HG03558 (cell line): ENCODE results near the gene PPARA.

Experiments
- ATAC-seq: cut with Tn5 transposase; IDR thresholded peaks from one replicate; pipeline ENCODE4 v1.9.1; 2021; ENCODE audit warnings: moderate number of reproducible peaks; ENCODE audit not compliant: unreplicated experiment; ENCODE audit errors: extremely low read depth

PPARA gene

DNA sequence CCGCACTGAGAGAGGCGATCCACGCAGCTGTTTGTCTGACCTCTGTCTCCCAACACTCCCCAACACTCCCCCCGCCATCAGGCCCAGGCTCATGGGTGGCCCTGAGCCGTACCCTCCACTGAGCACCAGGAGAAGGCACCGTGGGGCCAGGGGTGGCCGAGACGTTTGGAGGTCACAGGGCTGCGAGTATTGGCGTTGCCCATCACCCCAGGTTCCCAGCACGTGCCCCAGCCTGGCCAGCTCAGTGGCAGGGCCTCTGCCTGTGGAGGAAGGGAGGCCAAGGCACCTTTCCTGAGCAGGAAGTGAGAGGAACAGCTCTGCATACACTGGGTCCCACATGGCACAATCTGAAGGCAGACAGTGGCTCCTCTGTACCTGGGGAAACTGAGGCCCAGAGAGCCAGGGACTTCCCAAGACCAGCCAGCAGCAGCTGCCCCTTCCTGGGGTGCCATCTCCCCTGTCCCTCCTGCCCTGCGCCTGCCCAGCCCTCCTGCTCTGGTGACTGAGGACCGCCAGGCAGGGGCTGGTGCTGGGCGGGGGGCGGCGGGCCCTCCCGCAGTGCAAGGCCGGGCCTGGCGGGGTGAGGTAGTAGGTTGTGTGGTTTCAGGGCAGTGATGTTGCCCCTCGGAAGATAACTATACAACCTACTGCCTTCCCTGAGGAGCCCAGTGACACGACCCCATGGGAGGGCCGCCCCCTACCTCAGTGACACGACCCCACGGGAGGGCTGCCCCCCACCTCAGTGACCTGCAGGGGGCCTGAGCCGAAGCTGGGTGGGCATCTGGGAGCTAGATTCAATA, 37.0 kb upstream of the PPARA start:
- ATAC-seq = no peak

DNA sequence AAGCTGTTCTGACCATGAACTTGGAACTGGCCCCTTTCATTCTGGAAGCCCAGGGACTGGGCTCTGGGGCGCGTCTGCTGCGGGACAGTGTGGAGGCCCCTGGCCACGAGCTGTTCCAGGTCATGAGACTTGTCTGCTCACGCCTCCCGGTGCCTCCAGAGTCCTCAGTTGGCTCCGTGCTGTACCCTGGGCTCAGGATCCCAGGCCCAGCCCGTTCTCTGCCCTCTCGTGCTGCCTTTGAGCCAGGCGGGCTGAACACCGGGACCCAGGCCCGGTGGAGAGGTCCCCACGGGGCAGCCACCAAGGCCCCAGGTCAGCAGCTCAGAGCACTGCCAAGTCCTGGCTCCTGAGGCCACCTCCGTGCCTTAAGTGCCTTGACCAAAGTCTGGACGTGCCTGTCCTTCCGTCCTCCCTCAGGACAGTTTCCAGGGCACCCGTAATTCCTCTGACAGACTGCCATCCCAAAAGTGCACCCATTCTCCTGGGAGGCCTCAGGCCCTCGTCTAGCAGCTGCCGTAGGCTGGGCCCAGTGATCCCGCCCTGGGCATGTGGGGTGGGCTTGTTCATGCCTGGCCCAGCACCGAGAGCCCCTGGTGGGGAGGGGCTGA, 36.3 kb upstream of the PPARA start:
- ATAC-seq = no peak

DNA sequence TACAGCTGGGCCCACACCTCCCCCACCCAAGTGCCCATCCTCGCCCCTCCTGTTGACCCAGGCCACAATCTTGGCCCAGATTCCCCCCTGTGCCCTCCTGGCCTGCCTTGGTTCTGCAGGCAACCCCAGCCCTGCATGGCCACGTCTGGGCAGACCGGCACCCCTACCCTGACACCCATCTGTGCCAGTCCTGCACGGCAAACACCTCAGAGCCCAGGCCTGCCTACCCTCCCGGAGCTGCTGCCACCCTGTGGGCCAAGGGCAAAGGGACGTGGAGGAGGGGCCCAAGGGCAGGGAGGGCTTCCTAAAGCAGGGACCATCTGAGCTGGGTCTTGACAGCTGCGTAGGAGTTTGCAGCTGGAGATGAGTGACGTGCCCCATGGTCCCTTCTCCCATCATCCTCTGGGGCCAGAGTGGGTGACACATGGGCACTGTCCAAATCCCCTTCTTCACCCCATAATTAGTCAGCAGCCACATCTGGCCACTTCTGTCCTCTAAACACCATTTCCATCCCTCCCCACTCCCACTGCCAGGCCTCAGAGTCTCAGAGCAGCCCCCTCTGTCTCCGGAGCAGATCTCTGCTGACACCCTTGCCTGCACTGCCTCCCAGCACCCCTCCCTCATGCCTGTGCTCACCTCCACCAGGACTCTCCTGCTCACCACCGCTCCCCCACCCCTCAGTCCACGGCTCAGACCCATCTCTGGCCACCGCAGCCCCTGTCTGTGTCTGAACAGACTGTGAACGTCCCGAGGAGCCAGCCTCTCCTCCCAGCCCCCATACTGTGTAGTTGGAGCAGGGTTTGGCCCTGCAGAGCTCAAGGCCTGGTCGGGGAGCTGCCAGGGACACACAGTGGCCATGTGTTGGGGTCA, 35.6 kb upstream of the PPARA start:
- ATAC-seq = no peak

DNA sequence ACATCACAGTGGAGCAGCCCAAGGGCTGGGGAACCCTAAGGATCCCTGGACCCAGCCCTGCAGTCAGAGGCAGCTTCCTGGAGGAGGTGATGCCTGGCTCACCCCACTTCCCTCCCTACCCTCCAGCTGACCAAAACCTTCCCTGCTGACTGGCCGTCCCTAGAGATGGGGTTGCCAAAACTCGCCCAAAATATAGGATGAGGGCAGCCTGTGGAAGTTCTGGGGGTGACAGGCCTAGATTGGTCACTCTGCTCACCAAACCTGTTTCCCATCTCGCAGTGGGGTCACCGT, 35.0 kb upstream of the PPARA start:
- ATAC-seq = no peak

DNA sequence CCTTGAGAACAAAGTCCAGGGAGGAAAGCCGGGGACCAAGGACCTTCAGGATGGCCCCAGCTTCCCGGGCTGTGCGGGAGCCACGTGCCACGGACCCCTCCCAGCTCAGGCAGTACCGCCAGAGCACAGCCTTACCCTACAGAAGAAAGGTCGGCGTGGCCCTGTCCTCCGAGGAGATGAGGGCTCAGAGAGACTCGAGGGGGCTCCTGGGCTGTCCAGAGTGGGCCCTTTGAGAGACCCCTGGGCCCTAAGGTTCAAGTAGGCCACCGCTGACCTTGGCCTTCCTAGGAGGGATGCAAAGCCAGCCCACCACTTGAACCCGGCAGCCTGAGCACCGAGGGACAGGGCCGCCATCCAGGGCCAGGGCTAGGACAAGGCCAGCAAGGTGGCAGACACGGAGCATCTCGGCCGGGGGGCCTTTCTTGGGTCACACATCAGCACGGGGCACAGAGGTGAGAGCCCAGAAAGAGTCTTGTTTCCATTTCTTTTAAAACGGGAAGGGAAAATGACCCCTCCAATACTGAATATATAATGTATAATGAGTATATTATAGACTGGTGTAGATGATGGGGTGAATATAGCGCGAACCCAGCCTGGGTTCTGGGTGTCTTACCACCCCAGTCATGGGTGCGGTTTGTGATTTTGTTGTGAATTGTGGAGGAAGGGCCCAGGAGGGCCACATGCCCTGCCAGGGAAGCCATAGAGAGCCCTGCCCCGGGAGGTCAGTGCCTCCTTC, 34.4 kb upstream of the PPARA start:
- ATAC-seq = no peak

DNA sequence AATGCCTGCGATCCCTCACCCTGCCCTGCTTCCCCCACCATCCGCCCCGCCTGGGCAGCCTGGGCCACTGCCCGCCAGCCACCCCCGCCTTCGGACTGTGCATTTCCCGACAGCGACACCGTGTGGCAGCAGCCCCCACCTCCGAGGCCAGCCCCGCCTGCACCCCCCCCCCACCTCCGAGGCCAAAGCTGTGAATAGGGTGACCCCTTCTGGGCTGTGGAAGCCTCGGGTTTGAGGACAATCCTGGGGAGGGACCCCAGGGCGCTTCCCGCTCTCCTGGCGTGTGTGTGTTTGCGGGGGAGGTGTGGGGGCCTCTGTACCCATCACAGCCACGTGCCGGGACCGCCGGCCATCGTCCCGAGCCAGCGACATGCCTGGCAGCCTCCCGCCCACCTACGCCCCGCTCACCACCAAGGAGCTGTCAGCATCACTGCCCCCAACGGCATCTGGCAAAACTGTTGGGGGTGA, 33.8 kb upstream of the PPARA start:
- no peak for ATAC-seq

DNA sequence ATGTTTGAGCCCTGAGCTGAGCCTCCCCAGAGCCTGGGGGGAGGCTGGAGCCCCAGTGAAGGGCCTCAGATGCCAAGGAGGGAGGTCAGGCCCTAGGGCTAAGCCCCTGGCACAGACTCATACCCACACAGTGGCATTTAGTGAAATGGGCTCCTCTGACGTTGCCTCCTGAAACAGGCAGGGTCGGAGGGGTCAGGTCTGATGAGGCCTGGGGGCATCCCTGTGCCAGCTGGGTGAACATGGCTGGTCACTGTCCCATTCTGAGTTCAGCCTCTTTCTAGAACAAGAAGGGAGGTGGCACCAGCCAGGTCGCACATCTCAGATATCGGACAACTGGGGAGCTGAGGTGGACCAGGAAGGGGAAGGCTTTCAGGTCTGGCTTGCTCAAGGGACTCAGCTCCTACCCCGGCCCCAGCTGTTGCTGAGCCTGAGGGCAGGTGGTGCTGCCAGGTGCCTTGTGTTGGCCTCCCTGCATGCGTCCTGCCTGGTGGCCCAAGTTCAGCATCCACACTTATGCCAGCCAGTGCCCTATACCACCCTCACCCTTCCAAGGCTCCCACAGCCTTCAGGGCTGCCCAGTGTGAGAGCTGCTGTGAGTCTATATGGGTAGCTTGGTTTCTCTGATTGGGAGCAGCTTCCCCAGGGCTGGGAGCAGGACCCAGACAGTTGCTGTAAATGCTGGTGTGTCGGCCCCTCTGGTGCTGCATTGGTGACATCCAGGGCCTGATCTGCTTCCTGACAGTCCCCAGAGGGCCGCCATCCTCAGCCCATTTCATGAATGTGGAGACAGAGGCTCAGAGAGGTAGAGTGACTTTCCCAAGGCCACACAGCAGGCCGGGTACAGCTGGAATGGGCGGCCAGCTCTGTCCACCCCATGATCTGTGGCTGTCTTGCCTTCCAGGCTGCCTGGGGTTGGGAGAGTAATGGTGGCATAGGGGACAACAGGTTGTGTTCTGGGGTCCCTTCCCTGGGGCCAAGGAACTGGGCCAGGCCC, 32.8 kb upstream of the PPARA start:
- ATAC-seq = no peak

DNA sequence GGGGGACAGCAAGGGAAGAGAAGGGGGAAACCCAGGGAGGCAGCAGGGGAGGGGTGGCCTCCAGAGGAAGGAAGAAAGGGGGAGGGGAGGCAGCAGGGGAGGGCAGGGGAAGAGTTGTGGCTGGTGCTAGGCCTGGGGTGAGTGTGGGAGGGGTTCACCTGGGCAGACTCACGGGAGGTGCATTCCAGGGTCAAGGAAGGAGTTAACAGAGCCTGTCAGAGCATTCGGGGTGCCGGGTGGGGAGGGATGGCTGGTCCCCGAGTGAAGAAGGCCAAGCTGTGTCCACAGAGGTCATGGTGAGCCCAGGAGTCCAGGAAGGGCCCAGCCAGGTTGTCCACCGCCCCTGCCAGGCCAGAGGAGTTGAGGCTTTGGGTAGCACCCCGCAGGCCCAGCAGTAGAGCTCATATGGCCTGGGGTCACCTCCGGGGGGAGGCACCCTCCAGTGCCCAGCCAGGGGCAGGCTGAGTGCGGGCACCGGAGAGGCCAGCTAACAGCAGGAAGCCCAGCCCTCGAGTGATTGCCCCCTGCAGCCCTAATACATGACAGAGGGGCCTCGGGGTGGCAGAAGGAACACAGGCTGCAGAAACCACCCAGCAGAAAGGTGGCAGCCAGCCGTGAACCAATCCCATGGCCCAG, 31.1 kb upstream of the PPARA start:
- ATAC-seq = no peak

DNA sequence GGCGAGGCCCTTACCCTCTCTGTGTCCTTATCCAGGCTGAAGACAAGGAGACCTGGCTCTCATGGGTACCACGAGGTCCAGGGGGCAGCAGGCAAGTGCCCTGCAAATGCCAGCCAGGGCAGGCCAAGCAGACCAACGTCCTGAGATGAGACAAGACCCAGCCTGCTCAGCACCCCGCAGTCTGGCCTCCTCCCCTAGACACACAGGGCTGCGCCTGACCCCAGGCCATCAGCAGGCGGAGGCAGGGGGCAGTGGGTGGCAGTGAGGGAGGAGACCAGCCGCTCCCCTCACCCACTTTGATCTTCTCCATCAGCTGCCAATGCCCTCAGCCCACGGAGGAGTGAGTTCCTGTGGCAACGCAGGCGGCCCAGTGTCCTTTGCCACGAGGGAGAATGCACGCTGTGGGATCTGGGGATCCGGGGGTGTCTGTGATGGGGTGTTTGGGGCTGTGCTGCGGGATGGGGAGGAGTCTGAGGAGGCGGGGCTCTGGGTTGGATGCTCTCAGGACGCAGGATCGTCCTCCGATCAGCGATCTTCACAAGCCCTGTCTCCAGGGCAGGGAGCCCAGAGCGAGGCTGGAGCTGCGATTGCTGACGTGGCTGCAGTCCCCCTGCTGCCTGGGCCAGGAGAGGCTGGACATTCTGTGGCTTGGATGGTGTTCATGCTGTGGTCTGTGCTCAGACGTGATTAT, 30.5 kb upstream of the PPARA start:
- ATAC-seq = no peak

DNA sequence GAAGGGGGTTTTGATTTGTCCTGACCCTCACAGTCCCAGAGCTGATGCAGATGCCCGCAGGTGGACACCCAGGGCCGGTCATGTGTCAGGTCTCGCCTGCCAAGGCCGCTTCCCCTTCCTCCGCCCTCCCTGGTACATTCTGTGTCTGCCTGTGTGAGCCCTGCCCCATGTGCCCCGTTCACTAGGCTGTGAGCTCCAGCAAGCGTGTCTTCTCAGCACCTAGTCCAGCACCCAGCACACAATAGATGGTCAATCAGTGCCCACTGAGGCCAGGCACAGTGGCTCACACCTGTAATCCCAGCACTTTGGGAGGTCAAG, 29.9 kb upstream of the PPARA start:
- no peak for ATAC-seq

DNA sequence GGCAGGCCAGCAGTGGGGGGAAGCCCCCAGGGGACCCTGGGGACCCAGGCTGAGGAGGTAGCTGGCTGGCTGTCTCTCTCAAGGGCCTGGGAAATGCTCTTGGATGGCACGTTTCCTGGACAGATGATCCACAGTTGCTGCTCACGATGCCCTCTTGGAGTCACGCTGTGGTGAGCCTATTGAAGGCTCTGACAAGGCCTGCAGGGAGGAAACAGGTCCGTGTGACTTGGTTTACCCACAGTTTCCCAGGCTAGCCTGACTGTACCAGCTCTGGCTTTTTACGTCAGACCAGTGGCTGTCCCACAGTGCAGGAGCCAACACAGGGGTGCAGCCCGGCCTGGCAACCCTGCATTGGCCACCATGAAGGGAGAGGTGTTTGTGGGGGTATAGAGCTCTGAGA, 29.2 kb upstream of the PPARA start:
- ATAC-seq = no peak

DNA sequence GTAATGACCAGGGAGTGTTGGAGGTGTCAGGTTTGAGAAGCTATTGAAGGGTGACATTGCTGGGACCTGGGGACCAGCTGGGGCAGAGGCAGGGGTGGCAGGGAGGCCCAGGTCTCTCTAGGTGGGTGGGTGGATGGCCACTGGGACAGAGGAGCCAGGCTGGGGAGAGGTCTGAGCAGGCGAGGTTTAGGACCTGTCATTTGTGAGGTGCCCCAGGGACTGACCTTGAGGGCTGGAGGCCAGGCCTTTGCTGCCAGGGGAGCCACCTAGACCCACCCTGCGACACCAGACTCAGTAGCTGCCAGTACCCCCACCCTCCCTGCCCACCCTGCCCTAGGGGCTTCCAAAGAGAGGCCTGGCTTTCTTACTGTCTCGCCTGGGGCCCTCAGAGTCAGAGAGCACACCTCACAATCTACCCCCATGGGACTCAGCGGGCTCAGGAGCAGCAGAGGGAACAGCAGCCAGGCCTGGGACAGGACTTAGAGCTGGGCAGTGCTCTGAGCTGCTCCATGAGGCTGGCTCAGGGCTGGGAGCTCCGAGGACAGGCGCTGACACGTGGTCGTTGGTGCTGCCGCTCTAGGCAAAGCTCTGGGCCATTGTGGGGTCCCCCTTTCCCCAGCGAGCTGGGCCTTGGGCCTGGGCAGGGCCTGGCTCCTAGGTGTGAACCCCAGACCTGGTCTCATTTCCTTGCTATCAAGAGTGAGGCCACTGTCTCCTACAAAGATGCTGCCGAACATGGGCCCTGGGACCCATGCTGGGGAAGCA, 28.6 kb upstream of the PPARA start:
- ATAC-seq = no peak

DNA sequence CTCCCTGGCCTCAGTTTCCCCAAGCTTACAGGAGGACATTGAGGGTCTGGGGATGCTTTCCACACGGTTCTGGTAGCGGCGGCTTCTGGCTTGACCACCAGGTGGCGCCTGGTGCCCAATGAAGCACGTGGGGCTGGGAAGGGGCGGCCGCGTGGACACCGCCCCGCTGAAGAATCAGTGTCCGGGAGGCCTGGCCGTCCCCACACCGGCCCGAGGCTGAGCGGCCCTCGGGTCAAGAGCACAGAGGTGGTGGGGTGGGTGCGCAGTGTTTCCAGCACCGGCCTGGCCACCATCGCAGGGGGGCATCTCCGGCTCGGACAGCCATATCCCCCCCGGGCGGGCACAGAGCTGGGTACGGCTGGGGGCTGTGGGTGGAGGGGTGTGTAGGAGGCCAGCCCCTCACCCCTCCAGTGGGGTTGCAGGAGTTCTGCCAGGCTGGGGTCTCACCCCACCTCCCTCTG, 27.8 kb upstream of the PPARA start:
- no peak for ATAC-seq

DNA sequence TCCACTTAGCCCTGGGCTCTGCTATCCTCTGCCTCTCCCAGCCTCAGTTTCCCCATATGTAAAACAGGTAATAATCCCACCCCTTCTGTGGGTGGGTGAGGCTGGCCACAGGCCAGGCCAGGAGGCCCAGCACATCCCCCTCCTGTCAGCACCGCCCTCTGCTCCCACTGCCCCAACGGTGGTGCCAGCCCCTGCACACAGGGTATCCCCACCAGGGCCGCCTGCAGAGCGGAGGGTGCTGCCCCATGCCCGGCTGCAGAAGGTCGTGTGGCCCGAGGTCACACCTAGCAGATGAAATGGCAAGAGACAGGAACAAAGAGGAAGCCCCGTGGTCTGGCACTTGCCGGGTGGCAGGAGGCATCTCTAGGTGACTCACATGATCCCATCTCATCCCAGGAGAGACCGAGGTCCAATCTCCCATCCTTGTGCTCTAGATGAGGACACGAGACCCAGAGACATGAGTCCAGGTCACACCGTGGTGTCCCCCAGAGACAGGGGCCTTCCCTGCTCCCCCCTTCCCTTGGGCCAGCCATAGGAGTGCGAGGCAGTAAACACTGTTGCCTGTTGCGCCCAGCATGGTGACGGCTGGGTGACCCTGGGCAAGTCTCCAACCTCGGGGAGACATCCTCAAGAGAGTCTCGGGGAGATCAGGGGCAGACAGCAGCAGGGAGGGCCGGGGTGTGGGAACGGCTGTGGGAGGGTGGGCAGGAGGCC, 27.2 kb upstream of the PPARA start:
- no peak for ATAC-seq

DNA sequence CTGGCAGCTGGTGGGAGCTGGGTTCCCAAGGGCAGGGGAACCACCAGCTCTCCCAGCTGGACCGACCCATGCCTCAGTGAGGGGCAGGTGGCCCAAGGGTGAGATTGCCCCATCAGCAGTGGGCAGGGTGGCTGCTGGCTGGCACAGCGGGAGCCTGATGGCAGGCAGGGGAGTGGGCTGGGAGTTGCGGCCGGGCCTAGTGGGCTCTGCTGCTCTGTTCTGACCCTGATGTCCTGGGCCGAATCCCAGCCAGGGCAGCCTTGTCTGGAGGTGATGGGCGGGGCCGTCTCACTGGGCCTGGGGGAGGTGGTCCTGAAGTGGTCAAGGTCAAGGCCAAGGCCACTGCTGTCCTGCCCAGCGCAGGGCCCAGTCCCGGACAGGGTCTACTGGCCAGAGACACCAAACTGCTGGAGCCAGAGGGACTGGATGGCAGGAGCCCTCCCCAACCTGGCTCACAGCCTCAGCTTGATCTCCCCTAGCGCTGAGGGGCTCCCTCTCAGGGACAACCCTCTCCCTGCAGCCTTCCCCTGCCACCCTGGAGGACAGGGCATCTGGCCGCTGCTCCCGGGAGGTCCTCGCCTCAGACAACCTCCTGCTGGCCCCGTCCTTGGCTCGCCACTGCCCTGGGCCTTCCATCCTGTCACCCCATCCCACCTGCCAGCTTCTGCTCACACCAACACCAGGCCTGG, 26.5 kb upstream of the PPARA start:
- ATAC-seq = no peak

DNA sequence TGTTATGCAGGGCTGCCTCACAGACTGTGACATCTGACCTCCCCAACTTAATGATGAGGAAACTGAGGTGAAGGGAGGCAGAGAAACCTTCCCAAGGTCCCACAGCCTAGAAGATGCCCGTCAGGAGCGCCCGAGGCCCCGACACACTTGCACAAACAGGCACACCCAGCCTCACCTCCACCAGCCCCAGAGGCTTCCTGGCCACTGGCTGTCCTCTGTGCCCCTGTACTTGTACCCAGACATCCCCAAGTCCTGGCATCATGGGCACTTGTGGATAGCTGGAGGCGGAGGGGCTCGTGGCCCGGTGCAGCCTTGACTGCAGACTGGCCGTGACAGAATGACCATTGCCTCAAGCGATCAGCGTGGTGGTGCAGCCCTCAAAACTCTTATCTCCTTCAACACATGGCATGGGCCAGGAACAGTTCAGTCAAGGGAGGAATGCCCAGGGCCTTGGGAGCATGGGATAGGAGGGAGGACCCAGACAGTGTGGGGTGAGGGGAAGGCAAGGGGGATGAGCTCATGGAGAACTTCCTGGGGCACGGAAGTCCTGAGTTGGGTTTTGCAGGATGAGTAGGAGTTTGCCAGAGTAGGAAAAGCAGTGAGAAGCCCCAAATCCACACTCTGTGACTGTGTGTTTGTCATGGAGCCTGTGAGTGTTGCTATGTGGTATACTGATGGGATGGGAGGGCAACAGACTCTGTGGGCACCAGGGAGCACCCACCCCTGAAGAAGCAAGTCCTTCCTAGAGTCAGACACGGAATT, 25.8 kb upstream of the PPARA start:
- no peak for ATAC-seq
